ENCODE data around the gene TRAM2. TPM values are rescaled to one million over a fixed set of nuclear protein-coding genes. Genes with fewer than 3 reads are reported as not detected.

The TRAM2 gene
- total RNA-seq, 2 donors from 2014 or later: 16.9 to 20.5 TPM

- Histone ChIP-seq H3K27ac (ENCODE audit: low read depth, low read length) (no peak overlapping the region), H3K9ac (ENCODE audit: extremely low read depth, low read length, poor library complexity, severe bottlenecking) (no peak overlapping the region), H3K36me3 (ENCODE audit: control insufficient read depth, insufficient read depth, low read length) (no peaks in the 10 kb centered on the region), H3K9me3 (ENCODE audit: control insufficient read depth, low read length) (no peaks in the 10 kb centered on the region), H3K27me3 (ENCODE audit: control insufficient read depth, insufficient read depth, low read length, poor library complexity, severe bottlenecking) (no peaks in the 10 kb centered on the region), H3K4me1 (ENCODE audit: control insufficient read depth, insufficient read depth, low read length) (peaks cover 21% of the 10 kb centered on the region), H3K4me3 (ENCODE audit: low read length) (no peak overlapping the region)
- Mint-ChIP-seq H3K27ac (no peak overlapping the region), H3K27me3 (ENCODE audit: insufficient read depth) (no peaks in the 10 kb centered on the region), H3K9me3 (no peaks in the 10 kb centered on the region), H3K4me1 (peaks cover 48% of the 10 kb centered on the region), H3K4me3 (no peak overlapping the region), H3K36me3 (ENCODE audit: low read depth) (no peaks in the 10 kb centered on the region)
- no peak for TF ChIP-seq CTCF (conservative IDR thresholded peaks at IDR 0.05)
- no peak for DNase-seq
- 96% methylated on average over 3 of the region's 3 CpGs; no CpG with 5 or more reads in 1 of the 2 experiments for WGBS, 2 experiments (ENCODE audit: insufficient coverage in 1 of 2, insufficient read length in 1 of 2)
These were observed 36.5 kb downstream of the TRAM2 start for GRCh38 chr6:52540286-52540902.

DNA sequence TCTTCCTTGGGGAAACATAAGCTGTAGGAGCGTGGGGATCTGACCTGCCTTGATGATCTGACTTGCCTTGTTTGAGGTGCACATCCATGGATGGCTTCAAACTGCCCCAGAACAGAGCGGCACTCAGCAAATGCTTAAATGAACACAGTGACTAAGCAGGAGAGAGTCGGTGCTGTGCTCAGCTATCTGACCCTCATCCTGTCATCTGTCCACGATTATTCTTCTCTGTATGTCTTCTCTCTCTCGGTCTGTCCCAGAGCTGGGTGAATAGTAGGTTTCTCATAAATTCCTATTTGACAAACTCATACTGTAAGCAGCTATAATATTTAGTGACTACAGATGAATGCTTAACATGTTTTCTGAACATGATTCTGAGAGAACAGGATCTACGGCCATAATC lies 37.3 kb downstream of the TRAM2 start:
- no peaks in the 10 kb centered on the region for H3K27me3 Mint-ChIP-seq (ENCODE audit: insufficient read depth)
- no peaks in the 10 kb centered on the region for H3K9me3 Mint-ChIP-seq
- no peak for TF ChIP-seq CTCF (conservative IDR thresholded peaks at IDR 0.05)
- peaks cover 17% of the 10 kb centered on the region for H3K4me1 ChIP-seq (ENCODE audit: control insufficient read depth, insufficient read depth, low read length)
- no peaks in the 10 kb centered on the region for H3K27me3 ChIP-seq (ENCODE audit: control insufficient read depth, insufficient read depth, low read length, poor library complexity, severe bottlenecking)
- no peak overlapping the region for H3K9ac ChIP-seq (ENCODE audit: extremely low read depth, low read length, poor library complexity, severe bottlenecking)
- H3K27ac Mint-ChIP-seq: no peak overlapping the region
- no peak overlapping the region for H3K27ac ChIP-seq (ENCODE audit: low read depth, low read length)
- H3K4me3 Mint-ChIP-seq: no peak overlapping the region
- H3K4me3 ChIP-seq (ENCODE audit: low read length): no peak overlapping the region
- no peaks in the 10 kb centered on the region for H3K9me3 ChIP-seq (ENCODE audit: control insufficient read depth, low read length)
- H3K4me1 Mint-ChIP-seq: peaks cover 42% of the 10 kb centered on the region
- WGBS, 2 experiments (ENCODE audit: insufficient coverage in 1 of 2, insufficient read length in 1 of 2): 92 to 100% methylated on average over 4 to 5 of the region's 6 CpGs
- peaks cover 3% of the 10 kb centered on the region for H3K36me3 ChIP-seq (ENCODE audit: control insufficient read depth, insufficient read depth, low read length)
- peaks cover 4% of the 10 kb centered on the region for H3K36me3 Mint-ChIP-seq (ENCODE audit: low read depth)
- DNase-seq: no peak

GRCh38 chr6:52538901-52539354 lies 37.9 kb downstream of the TRAM2 start:
- H3K36me3 Mint-ChIP-seq (ENCODE audit: low read depth): peaks cover 11% of the 10 kb centered on the region

More at GRCh38 chr6:52538901-52539354, 37.9 kb downstream of the TRAM2 start:
- Histone ChIP-seq H3K36me3 (ENCODE audit: control insufficient read depth, insufficient read depth, low read length) (peaks cover 3% of the 10 kb centered on the region), H3K27me3 (ENCODE audit: control insufficient read depth, insufficient read depth, low read length, poor library complexity, severe bottlenecking) (no peaks in the 10 kb centered on the region), H3K27ac (ENCODE audit: low read depth, low read length) (no peak overlapping the region), H3K4me3 (ENCODE audit: low read length) (no peak overlapping the region), H3K9me3 (ENCODE audit: control insufficient read depth, low read length) (no peaks in the 10 kb centered on the region), H3K9ac (ENCODE audit: extremely low read depth, low read length, poor library complexity, severe bottlenecking) (no peak overlapping the region), H3K4me1 (ENCODE audit: control insufficient read depth, insufficient read depth, low read length) (peaks cover 11% of the 10 kb centered on the region)
- no peak overlapping the region for H3K27ac Mint-ChIP-seq
- no peak for TF ChIP-seq CTCF (conservative IDR thresholded peaks at IDR 0.05)
- no peaks in the 10 kb centered on the region for H3K27me3 Mint-ChIP-seq (ENCODE audit: insufficient read depth)
- 96 to 98% methylated on average over 5 of the region's 5 CpGs for WGBS, 2 experiments (ENCODE audit: insufficient coverage in 1 of 2, insufficient read length in 1 of 2)
- H3K4me1 Mint-ChIP-seq: peaks cover 35% of the 10 kb centered on the region
- DNase-seq: no peak
- H3K9me3 Mint-ChIP-seq: no peaks in the 10 kb centered on the region
- no peak overlapping the region for H3K4me3 Mint-ChIP-seq
